Measurements from ENCODE around the gene AMDHD1. TPM values are rescaled to one million over a fixed set of nuclear protein-coding genes. Genes with fewer than 3 reads are reported as not detected.

AMDHD1 gene
- polyA plus RNA-seq, 1 donor from 2014 or later = 0.20 TPM

GRCh38 chr12:95977764-95978305, 34.7 kb downstream of the AMDHD1 start:
- no peaks in the 10 kb centered on the region for H3K79me2 ChIP-seq (replicated peaks; ENCODE audit: insufficient read depth, low read length)
- H3K36me3 ChIP-seq (ENCODE audit: insufficient read depth, low read length) = no peaks in the 10 kb centered on the region
- H3F3A ChIP-seq (ENCODE audit: insufficient read depth, low read length, poor library complexity, severe bottlenecking) = no peaks in the 10 kb centered on the region
- H3K4me3 ChIP-seq (ENCODE audit: low read length) = no peak overlapping the region
- no peak overlapping the region for H3K9ac ChIP-seq (ENCODE audit: low read length)
- H3K9me2 ChIP-seq (ENCODE audit: insufficient read depth, low read length) = no peaks in the 10 kb centered on the region
- H3K27ac ChIP-seq (ENCODE audit: low read length) = no peak overlapping the region
- no peaks in the 10 kb centered on the region for H3K9me3 ChIP-seq (ENCODE audit: low read length)
- no peaks in the 10 kb centered on the region for H4K20me1 ChIP-seq (ENCODE audit: insufficient read depth)
- H3K27me3 ChIP-seq (ENCODE audit: insufficient read depth, low read depth, low read length) = no peaks in the 10 kb centered on the region
- TF ChIP-seq TAF1 (IDR thresholded peaks at IDR 0.05; ENCODE audit: low read depth) (no peak), SMC3 (conservative IDR thresholded peaks at IDR 0.05; ENCODE audit: poor library complexity) (no peak), CTCF (IDR thresholded peaks at IDR 0.05; ENCODE audit: poor library complexity, severe bottlenecking) (no peak), REST (IDR thresholded peaks at IDR 0.05; ENCODE audit: borderline replicate concordance) (no peak)
- no peak overlapping the region for H3K4me2 ChIP-seq (ENCODE audit: low read length)
- H2AFZ ChIP-seq (ENCODE audit: low read depth, low read length) = no peak overlapping the region

- Histone ChIP-seq H3F3A (ENCODE audit: insufficient read depth, low read length, poor library complexity, severe bottlenecking) (no peaks in the 10 kb centered on the region), H3K27ac (ENCODE audit: low read length) (no peak overlapping the region)
- no peak for TF ChIP-seq EP300 (conservative IDR thresholded peaks at IDR 0.05; ENCODE audit: poor library complexity, severe bottlenecking)
Measured at GRCh38 chr12:95978351-95978750, 35.2 kb downstream of the AMDHD1 start.

GRCh38 chr12:95978774-95979173, 35.6 kb downstream of the AMDHD1 start:
- H3F3A ChIP-seq (ENCODE audit: insufficient read depth, low read length, poor library complexity, severe bottlenecking) = no peaks in the 10 kb centered on the region
- no peaks in the 10 kb centered on the region for H3K9me3 ChIP-seq (ENCODE audit: low read length)
- no peak for TF ChIP-seq EZH2 (IDR thresholded peaks at IDR 0.05; ENCODE audit: borderline replicate concordance, insufficient read depth, low read length, poor library complexity, severe bottlenecking)
- TF ChIP-seq MXI1 (conservative IDR thresholded peaks at IDR 0.05; ENCODE audit: poor library complexity, severe bottlenecking) = no peak
- no peak for TF ChIP-seq POLR2AphosphoS5 (IDR thresholded peaks at IDR 0.05)
- no peak for TF ChIP-seq EP300 (conservative IDR thresholded peaks at IDR 0.05; ENCODE audit: poor library complexity, severe bottlenecking)
- TF ChIP-seq REST (IDR thresholded peaks at IDR 0.05; ENCODE audit: borderline replicate concordance) = no peak
- TF ChIP-seq RAD21 (conservative IDR thresholded peaks at IDR 0.05) = no peak
- TF ChIP-seq SMC3 (conservative IDR thresholded peaks at IDR 0.05; ENCODE audit: poor library complexity) = no peak
- no peak for TF ChIP-seq CTCF (IDR thresholded peaks at IDR 0.05; ENCODE audit: poor library complexity, severe bottlenecking)
- TF ChIP-seq TAF1 (IDR thresholded peaks at IDR 0.05; ENCODE audit: low read depth) = no peak
- no peaks in the 10 kb centered on the region for H3K9me2 ChIP-seq (ENCODE audit: insufficient read depth, low read length)
- H2AFZ ChIP-seq (ENCODE audit: low read depth, low read length) = no peak overlapping the region
- H3K4me3 ChIP-seq (ENCODE audit: low read length) = no peak overlapping the region
- H3K79me2 ChIP-seq (replicated peaks; ENCODE audit: insufficient read depth, low read length) = no peaks in the 10 kb centered on the region
- no peak overlapping the region for H3K27ac ChIP-seq (ENCODE audit: low read length)
- H3K4me2 ChIP-seq (ENCODE audit: low read length) = no peak overlapping the region
- no peak overlapping the region for H3K9ac ChIP-seq (ENCODE audit: low read length)
- no peaks in the 10 kb centered on the region for H3K36me3 ChIP-seq (ENCODE audit: insufficient read depth, low read length)
- H4K20me1 ChIP-seq (ENCODE audit: insufficient read depth) = no peaks in the 10 kb centered on the region
- no peaks in the 10 kb centered on the region for H3K27me3 ChIP-seq (ENCODE audit: insufficient read depth, low read depth, low read length)

More at GRCh38 chr12:95978351-95978750, 35.2 kb downstream of the AMDHD1 start:
- Histone ChIP-seq H3K4me3 (ENCODE audit: low read length) (no peak overlapping the region), H4K20me1 (ENCODE audit: insufficient read depth) (no peaks in the 10 kb centered on the region), H3K4me2 (ENCODE audit: low read length) (no peak overlapping the region), H2AFZ (ENCODE audit: low read depth, low read length) (no peak overlapping the region), H3K36me3 (ENCODE audit: insufficient read depth, low read length) (no peaks in the 10 kb centered on the region), H3K9ac (ENCODE audit: low read length) (no peak overlapping the region), H3K79me2 (replicated peaks; ENCODE audit: insufficient read depth, low read length) (no peaks in the 10 kb centered on the region), H3K9me3 (ENCODE audit: low read length) (no peaks in the 10 kb centered on the region), H3K27me3 (ENCODE audit: insufficient read depth, low read depth, low read length) (no peaks in the 10 kb centered on the region), H3K9me2 (ENCODE audit: insufficient read depth, low read length) (no peaks in the 10 kb centered on the region)

All from neural cell (in vitro differentiated cells).